Measurements from ENCODE around the gene MBD3.
"Not testable (repeated sequence)": the region's sequence is repeated elsewhere in the genome, so short reads cannot be mapped to it uniquely, and the experiment has no call there.

Gene MBD3

DNA sequence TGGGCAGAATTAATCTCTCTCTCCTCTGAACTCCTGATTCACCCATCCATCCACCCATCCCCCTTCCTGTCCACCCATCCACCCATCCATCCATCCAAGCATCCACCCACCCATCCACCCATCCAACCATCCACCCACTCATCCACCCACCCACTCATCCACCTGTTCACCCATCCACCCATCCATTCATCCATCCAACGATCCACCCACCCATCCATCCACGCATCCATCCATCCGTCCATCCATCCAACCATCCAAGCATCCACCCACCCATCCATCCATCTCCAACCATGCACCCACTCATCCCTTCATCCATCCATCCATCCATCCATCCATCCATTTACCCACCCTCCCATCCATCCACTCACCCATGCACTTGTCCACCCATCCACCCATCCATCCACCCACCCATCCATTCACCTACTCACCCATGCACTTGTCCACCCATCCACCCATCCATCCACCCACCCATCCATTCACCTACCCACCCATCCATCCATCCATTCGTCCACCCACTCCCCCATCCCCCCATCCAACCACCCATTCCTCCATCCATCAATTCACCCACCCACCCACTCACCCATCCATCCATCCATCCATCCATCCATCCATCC lies 43.2 kb downstream of the MBD3 start:
- DNase-seq (ENCODE audit: low read depth in 1 of 2, low spot score in 1 of 2), result no peak

DNA sequence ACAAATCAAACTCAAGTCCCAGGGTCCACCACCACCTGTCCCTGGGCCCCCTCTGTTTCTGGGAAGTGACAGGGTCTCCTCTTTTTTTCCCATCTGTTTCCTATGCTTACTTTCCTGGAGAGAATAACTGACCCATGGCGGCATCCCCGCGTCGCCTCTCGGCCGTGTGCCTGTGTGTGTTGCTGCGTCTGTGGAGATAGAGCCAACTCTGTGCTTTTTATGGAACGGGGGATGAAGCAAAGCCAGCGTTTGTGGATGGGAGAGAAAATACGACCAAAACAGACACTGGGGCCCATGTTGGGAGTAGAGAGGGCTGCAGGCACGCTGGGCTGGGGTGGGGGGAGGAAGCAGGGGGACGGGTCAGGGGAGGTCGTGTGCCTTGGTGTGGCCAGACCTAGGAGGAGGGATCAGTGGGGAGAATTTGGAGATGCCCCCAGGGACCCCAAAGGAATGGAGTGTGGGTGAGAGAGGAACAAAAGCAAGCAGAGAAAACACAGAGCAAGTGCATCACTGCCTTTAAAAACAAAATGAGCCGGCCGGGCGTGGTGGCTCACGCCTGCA lies 52.2 kb downstream of the MBD3 start:
- no peak for DNase-seq (ENCODE audit: low read depth in 1 of 2, low spot score in 1 of 2)

DNA sequence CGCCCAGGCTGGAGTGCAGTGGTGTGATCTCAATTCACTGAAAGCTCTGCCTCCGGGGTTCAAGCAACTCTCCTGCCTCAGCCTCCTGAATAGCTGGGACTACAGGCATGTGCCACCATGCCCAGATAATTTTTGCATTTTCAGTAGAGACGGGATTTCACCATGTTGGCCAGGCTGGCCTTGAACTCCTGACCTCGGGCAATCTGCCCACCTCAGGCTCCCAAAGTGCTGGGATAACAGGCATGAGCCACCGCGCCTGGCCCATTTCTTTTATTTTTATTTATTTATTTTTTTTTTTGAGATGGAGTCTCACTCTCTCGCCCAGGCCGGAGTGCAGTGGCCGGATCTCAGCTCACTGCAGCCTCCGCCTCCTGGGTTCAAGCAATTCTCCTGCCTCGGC lies 52.9 kb downstream of the MBD3 start:
- DNase-seq (ENCODE audit: low read depth in 1 of 2, low spot score in 1 of 2), result not testable (repeated sequence)

DNA sequence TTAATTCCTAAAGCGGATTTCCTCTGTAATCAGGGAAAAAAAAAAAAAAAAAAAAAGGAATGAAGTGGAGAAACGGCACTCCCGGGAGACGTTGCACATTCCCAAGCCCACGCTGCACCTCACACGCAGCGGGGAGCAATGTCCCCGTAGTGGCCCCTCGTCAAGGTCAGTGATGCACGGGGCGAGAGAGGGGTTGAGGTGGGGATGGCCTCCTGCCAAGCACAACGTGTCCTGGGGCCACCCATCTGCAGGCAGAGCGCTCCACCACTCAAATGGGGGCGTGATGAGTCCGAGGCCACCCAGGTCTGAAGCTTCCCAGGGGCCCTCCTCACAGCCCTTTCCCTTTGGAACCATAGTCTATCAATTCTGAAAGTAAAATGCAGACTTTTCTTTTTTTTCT lies 53.7 kb downstream of the MBD3 start:
- DNase-seq (ENCODE audit: low read depth in 1 of 2, low spot score in 1 of 2), result no peak

DNA sequence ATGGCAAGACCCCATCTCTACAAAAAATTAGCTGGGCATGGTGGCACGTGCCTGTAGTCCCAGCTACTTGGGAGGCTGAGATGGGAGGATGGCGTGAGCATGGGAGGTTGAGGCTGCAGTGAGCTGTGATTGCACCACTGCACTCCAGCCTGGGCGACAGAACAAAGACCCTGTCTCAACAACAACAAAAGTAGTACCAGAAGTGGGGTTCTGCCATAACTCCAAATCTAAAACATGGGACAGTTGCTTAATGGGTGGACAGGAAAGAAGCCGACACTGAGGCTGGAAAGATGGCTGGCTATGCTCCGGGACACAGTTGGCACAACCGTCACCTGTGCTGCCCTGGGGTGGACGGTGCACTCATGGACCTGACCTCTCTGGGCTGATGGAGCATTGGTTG lies 57.0 kb downstream of the MBD3 start:
- DNase-seq (ENCODE audit: low read depth in 1 of 2, low spot score in 1 of 2), result not testable (repeated sequence)

DNA sequence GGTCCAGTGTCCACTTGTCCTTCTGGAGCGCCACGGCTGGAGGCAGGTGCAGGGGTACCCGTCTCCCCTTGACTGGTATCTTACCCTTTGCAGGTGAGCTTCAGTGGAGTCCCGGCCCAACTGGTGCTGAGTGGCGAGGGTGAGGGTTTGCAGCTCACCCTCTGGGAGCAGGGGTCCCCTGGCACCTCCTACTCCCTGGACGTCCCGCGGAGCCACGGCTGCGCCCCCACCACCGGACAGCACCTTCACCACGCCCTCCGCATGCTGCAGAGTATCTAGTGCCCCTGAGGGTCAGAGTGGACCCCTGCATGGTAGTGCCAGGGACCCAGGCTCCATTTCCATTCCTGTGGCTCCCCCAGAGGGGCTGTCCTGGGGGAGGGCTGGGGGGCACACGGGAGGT lies 57.7 kb downstream of the MBD3 start:
- no peak for DNase-seq (ENCODE audit: low read depth in 1 of 2, low spot score in 1 of 2)

DNA sequence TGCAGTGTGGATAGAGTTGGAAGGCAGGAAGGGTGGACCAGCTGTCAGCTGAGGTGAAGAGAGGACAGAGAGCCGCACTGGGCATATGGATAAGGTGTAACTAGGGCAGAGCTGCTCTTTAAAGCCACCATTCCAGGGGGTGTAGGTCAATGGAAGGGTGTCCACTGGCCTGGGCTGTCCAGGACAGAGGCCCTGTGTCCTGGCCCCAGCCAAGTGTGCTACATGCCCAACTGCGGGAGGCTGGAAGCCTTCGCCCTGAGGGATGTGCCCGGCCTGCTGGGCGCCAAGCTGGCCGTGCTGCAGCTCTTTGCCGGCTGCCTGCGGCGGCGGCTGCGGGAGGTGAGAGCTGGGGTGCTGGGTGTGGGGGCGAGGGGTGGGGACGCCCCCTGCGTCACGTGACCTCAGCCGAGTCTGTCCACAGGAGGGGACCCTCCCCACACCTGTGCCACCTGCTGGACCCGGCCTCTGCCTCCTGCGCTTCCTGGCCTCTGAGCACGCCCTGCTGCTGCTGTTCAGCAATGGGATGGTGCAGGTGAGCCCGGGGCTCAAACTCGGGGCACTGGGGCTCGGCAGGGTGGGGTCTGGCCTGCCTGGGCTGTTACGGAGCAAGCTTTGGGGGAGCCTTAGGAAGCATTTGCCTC lies 59.0 kb downstream of the MBD3 start:
- DNase-seq (ENCODE audit: low read depth in 1 of 2, low spot score in 1 of 2), result no peak

DNA sequence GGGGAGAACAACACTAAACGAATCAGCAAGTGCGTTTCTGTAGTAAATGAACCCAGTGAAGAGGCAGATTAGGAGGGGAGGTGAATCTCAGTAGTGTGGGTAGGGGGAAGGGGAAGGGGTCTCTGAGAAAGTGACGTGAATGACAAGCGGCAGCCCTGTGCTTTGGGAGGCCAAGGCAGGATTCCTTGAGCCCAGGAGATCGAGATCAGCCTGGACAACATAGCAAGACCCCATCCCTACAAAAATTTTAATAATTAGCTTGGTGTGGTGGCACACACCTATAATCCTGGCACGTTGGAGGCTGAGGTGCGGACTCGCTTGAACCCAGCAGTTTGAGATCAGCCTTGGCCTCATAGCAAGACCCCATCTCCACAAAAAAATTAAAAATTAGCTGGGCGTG lies 60.7 kb downstream of the MBD3 start:
- DNase-seq (ENCODE audit: low read depth in 1 of 2, low spot score in 1 of 2), result no peak

DNA sequence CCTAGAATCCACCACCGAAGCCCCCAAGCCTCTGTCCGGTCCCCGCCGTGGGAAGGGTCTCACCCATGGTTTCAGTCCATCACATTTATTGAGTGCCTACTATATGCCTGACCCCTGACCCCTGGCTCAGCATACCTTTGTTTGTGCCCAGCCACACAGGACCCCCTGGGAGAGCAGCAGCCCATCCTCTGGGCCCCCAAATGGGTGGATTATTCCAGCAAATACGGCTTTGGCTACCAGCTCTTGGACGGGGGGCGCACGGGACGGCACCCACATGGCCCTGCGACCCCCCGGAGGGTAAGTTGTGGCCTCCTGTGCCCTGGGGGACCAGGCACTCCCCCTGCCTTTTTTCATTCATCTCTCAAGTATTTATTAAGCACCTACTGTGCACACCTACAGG lies 61.1 kb downstream of the MBD3 start:
- no peak for DNase-seq (ENCODE audit: low read depth in 1 of 2, low spot score in 1 of 2)

DNA sequence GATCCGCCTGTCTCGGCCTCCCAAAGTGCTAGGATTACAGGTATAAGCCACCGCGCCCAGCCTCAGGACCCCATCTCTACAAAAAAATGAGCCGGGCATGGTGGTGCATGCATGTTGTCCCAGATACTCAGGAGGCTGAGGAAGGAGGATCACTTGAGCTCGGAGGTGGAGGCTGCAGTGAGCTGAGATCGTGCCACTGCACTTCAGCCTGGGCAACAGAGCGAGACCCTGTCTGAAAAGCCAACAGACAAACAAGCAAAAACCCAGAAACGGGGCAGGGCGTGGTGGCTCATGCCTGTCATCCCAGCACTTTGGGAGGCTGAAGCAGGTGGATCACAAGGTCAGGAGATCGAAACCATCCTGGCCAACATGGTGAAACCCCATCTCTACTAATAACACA lies 61.8 kb downstream of the MBD3 start:
- DNase-seq (ENCODE audit: low read depth in 1 of 2, low spot score in 1 of 2), result not testable (repeated sequence)

DNA sequence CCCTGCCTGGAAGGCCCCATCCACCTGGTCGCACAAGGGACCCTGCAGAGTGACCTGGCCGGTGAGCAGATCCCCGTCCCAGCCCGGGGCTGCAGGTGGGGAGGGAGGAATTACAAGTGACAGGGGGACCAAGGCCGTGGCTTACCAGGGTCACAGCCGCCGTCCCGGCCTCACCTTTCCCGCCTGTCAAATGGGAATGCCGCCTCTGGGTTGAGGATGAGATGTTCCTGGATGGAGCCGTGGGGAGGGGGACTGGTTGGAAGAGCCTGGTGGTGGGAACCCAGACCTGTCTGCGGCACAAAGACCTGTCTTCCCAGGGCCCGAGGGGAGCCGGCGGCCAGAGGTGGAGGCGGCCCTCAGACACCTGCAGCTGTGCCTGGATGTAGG lies 63.2 kb downstream of the MBD3 start:
- DNase-seq (ENCODE audit: low read depth in 1 of 2, low spot score in 1 of 2), result no peak

DNA sequence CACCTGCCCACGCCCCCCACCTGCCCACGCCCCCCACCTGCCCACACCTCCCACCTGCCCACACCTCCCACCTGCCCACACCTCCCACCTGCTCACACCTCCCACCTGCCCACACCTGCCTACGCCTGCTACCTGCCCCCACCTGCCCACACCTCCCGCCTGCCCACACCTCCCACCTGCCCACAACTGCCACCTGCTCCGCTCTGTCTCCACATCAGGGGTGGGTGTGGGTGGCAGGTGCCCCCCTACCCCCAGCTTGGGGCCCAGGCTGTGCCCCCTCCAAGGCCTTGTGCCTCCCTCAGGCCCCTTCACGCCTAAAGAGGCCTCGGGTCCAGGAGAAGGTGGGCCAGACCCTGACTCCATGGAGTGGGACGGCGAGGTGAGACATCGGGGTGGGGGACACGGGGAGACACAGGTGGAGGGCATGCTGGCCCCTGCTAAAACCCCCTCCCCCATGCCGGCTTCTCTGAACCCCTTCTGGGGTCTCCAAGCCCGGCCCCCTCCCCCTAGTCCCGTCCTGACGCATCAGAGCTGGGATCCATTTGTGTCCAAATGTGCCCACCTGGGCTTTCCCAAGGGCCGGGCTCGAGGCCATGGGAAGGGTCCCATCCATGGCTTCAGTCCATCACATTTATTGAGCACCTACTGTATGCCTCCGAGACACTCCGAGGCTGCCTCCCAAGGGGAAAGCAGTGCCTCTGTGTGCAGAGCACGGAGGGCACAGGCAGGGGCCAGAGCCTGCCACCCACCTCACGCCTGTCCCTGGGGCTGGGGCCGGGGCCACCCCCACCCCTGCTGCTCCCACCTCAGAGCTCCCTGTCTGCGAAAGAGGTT lies 63.9 kb downstream of the MBD3 start:
- DNase-seq (ENCODE audit: low read depth in 1 of 2, low spot score in 1 of 2), result no peak

DNA sequence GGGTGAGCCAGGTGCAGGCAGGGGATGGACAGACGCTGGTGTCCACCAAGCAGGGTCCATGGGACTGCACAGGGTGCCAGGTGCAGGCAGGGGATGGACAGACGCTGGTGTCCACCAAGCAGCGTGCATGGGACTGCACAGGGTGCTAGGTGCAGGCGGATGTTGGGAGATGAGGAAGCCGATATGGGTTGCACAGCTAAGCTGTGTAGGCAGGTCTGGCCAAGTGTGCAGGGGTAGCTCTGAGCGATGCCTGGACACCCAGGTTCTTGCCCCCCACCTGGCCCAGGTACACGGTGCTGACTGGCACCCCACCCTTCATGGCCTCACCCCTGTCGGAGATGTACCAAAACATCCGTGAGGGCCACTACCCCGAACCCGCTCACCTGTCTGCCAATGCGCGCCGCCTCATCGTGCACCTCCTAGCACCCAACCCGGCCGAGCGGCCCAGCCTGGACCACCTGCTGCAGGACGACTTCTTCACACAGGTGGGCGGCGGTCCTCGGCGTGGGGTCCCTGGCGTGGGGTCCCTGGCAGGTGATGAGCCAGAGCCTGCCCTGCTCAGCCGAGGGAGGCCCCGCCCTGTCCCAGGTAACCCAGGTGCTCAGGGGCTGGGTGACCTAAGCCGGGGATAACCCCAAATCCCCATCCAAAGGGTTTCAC lies 64.9 kb downstream of the MBD3 start:
- no peak for DNase-seq (ENCODE audit: low read depth in 1 of 2, low spot score in 1 of 2)

DNA sequence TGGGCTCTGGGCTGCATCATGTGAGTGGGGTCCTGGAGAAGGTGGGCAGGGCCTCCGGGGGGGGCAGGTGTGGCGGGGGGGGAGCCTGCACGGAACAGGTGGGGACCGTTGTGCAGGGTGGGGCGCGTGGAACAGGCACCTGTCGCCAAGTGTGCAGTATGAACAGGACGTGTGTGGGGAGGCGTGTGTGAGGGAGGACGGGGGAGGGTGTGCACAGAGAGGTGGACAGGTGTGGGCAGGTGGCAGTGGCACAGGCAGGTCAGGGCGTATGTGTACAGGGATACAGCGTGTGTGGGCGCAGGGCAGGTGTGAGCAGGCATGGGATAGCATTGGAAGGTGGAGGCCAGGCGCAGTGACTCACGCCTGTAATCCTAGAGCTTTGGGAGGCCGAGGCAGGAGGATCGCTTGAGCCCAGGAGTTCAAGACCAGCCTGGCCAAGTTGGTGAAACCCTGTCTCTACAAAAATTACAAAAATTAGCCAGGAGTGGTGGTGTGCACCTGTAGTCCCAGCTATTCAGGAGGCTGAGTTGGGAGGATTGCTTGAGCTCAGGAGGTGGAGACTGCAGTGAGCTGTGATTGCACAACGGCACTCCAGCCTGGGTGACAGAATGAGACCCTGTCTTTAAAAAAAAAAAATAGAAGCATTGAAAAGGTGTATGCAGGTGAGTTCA lies 65.6 kb downstream of the MBD3 start:
- DNase-seq (ENCODE audit: low read depth in 1 of 2, low spot score in 1 of 2), result no peak

DNA sequence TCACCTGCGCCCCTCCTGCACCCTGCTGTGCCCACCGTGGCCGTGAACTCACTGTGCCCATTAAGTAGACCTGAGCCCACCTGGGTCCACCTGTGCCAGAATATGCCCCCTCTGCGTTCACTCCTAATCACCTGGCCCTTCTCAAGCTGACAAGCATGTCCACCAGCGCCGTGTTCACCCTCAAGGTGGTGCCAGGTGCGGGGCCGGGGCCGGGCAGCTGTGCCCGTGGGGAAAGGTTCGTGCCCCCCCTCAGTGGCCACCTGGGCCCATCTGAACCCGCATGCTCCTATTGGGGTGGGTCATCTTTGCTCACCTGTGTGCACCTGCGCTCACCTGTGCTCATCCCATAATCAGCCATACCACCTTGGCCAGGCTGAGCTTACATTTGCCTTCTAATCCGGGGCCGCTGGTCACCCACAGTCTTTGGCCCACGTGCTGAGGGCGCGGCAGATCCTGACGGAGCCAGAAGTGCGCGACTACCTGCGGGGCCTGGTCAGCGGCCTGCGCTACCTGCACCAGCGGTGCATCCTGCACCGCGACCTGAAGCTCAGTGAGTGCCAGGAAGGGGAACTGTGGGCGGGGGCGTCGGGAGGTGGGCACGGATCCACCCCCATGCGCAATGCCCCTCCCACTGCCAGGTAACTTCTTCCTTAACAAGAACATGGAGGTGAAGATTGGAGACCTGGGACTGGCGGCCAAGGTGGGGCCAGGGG lies 66.4 kb downstream of the MBD3 start:
- DNase-seq (ENCODE audit: low read depth in 1 of 2, low spot score in 1 of 2), result no peak

DNA sequence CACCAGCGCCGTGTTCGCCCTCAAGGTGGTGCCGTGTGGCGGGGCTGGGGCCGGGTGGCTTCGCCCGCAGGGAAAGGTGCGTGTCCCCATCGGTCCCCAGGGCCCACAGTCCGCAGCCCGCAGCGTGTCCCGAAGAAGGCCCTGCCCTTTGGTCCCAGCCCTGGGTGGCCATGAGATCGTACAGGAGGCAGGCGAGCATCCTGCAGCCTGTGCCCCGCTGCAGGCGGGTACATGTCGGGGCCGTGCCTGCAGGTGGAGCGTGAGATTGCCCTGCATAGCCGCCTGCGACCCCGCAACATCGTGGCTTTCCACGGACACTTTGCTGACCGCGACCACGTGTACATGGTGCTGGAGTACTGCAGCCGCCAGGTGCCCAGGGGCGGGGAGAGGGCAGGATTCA lies 67.3 kb downstream of the MBD3 start:
- DNase-seq (ENCODE audit: low read depth in 1 of 2, low spot score in 1 of 2), result no peak

DNA sequence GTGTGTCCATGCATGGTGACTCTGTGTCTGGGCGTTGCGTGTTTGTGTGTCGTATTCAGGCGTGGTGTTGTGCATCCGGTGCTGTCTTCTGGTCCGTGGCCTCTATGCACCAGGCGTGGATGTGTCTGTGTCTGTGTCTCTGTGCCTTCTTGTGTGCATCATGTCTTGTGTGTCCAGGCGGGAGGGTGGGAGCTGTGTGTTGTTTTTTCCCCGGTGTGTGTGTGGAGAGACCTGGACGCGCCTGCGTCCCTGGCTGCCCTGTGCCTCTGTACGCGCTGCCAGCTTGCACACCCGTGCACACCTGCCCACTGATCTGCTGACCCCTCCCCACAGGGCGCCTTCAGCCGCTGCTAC lies 67.7 kb downstream of the MBD3 start:
- no peak for DNase-seq (ENCODE audit: low read depth in 1 of 2, low spot score in 1 of 2)

DNA sequence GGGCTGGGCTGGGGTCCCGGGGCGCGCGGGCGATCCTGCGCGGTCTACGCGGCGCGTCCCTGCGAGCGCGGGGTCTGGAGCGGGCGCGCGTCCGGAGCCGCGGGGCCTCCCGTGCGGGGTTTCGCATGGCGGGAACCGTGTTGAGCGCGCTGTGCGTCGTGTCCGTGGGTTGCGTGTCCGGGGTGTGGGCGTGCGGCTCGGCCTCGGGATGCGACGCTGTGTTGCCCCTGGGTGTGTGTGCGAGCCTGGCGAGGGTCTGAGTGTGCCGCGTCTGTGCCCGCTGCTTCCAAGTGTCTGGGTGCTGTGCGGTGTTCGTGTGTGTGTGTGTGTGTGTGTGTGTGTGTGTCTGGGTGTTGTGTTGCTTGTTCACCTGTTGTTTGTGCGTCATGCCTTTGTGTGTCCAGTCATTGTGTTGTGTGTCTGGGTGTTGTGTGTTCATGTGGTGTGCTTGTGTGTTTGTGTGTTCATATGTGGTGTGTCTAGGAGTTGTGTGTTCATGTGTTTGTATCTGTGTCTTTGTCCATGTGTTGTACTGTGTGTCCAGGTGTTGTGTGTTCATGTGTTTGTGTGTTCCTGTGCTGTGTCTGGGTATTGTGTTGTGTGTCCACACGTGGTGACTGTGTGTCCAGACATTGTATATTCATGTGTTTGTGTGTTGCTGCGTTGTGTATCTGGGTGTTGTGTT lies 68.2 kb downstream of the MBD3 start:
- DNase-seq (ENCODE audit: low read depth in 1 of 2, low spot score in 1 of 2), result no peak

Data from stimulated activated CD4-positive, alpha-beta T cell treated with anti-CD3 and anti-CD28 coated beads, Interleukin-15, amount 100 ng/mL, for 1 hour (primary cell).